ACC112 (cell line): ENCODE results near the gene WDR7.

Experiments used
- H2AFZ ChIP-seq: fragments of 200-600 bp; sonication (generic); one replicate; pipeline ENCODE4 v1.6.0; 2017; ENCODE audit warnings: antibody characterized with exemption, low read length; ENCODE audit not compliant: unreplicated experiment
- H3K27ac ChIP-seq: fragments of 200-600 bp; sonication (generic); 2 replicates; pipeline ENCODE4 v1.5.1; 2014; ENCODE audit warnings: low read depth, mild to moderate bottlenecking, antibody characterized with exemption, low read length, moderate library complexity
- H3K27me3 ChIP-seq: fragments of 200-600 bp; sonication (generic); 2 replicates; pipeline ENCODE4 v1.6.1; 2014; ENCODE audit warnings: mild to moderate bottlenecking, antibody characterized with exemption, low read length, moderate library complexity, mixed read lengths; ENCODE audit not compliant: insufficient read depth
- H3K36me3 ChIP-seq: fragments of 200-600 bp; sonication (generic); 2 replicates; pipeline ENCODE4 v1.6.1; 2016; ENCODE audit warnings: mild to moderate bottlenecking, antibody characterized with exemption, low read length, moderate library complexity, mixed read lengths; ENCODE audit not compliant: insufficient read depth
- H3K4me1 ChIP-seq: fragments of 200-600 bp; sonication (generic); one replicate; pipeline ENCODE4 v1.6.1; 2016; ENCODE audit warnings: low read length, mixed read lengths; ENCODE audit not compliant: insufficient read depth, unreplicated experiment, control insufficient read depth
- H3K4me3 ChIP-seq: fragments of 200-600 bp; sonication (generic); 2 replicates; pipeline ENCODE4 v1.5.1; 2014; ENCODE audit warnings: mild to moderate bottlenecking, low read depth, low read length
- H3K79me2 ChIP-seq: fragments of 200-600 bp; sonication (generic); one replicate; pipeline ENCODE4 v1.6.0; 2016; ENCODE audit warnings: low read length; ENCODE audit not compliant: control insufficient read depth, unreplicated experiment, insufficient read depth

Gene WDR7

DNA sequence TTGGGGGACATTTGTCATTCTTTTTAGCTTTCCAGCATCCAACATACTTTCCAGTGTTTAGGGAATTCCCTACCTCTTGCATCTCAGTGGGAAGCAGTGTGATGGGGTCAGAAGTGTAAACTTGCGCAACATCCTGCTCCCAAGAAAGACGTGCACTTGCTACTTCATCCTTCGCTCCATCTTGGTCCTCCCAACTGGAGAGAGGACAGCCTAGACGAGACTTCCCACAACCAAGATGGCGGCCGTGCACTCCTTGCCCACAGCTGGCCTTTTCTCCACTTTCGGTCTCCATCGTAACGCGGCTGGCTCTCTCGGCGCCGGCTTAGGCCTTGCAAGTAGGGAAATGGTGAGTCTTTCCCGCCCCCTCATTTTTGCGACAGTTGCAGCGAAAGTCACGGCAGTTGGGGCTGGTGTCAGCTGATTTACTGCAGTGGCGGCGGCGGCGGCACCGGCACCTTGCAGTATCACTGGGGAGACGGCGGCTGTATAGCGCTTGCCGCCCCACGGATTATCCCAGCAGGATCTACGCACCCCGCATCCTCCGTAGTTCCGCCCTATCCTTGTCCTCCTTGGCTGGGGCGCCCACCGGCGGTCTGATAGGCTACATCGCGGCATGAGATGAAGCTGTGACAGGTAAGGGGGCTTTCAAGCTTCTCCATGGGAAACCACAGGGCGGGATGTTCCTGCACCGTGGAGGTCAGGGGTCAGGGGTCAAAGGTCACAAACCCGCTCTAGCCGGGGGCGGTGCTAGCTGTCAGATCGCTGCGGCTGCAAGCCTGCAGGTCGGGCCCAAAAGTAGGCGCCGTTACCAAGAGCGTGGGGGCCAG lies at the start of gene WDR7:
WDR7 (plus strand) TSS at position 416 of the 827 bp plus-strand sequence. CDS start 21,157 bp downstream, outside the sequence.
- peak within 1 kb of the TSS; percentile 88 for H3K4me3 ChIP-seq
- peaks cover 40% of the 10 kb centered on the region for H3K79me2 ChIP-seq
- no peaks in the 10 kb centered on the region for H3K27me3 ChIP-seq
- H3K4me1 ChIP-seq: peaks cover 7% of the 10 kb centered on the region
- H3K36me3 ChIP-seq: no peaks in the 10 kb centered on the region
- H2AFZ ChIP-seq: peak within 1 kb of the TSS; percentile 93
- peak within 1 kb of the TSS; percentile 52 for H3K27ac ChIP-seq

- Histone ChIP-seq H3K4me1 (no peaks in the 10 kb centered on the region), H2AFZ (no peak overlapping the region), H3K27ac (no peak overlapping the region), H3K27me3 (no peaks in the 10 kb centered on the region), H3K36me3 (peaks cover 24% of the 10 kb centered on the region; the same call in 1 of the 2 replicates), H3K79me2 (no peaks in the 10 kb centered on the region), H3K4me3 (no peak overlapping the region)
Observed at GRCh38 chr18:56606618-56607017, 44.5 kb upstream of the WDR7 start.

DNA sequence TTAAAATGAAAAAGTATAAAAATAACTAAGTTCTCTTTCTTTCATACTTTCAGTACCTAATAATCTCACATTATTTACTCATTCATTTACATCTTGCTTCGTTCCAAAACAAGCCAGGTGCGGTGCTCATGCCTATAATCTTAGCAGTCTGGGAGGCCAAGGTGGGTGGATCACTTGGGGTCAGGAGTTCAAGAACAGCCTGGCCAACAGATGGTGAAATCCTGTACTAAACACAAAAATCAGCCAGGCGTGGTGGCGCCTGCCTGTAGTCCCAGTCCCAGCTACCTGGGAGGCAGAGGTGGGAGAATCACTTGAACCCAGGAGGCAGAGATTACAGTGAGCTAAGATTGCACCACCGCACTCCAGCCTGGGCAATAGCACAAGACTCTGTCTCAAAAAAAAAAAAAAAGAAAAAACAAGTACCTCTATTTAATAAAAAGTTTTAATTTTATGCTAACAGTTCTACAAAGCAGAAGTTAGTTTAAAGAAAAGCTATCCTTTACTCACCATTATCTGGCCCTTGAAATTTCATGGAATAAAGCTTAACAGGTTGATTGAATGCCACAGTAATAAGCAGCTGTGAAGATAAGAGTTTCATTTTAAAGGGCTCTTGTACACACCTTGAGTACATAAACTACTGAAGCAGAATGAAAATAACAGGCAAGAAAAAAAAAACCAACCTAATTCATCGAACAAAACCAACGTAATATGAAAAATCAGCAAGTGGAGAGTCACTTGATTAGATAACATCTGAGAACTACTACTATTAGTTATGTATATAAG lies 35.2 kb upstream of the WDR7 start:
- Histone ChIP-seq H3K27me3 (no peaks in the 10 kb centered on the region), H3K27ac (no peak overlapping the region), H3K4me3 (no peak overlapping the region), H3K79me2 (peaks cover 8% of the 10 kb centered on the region), H3K4me1 (no peaks in the 10 kb centered on the region), H3K36me3 (peaks cover 31% of the 10 kb centered on the region), H2AFZ (no peak overlapping the region)

GRCh38 chr18:56627991-56628390 lies 23.2 kb upstream of the WDR7 start:
- peaks cover 87% of the 10 kb centered on the region for H3K79me2 ChIP-seq
- no peak overlapping the region for H3K27ac ChIP-seq

GRCh38 chr18:56632070-56633022 lies 18.8 kb upstream of the WDR7 start:
- peaks cover 98% of the 10 kb centered on the region for H3K79me2 ChIP-seq
- no peaks in the 10 kb centered on the region for H3K36me3 ChIP-seq
- no peak overlapping the region for H3K4me3 ChIP-seq
- H3K27me3 ChIP-seq: no peaks in the 10 kb centered on the region
- peaks cover 34% of the 10 kb centered on the region for H3K4me1 ChIP-seq
- H3K27ac ChIP-seq: no peak overlapping the region
- no peak overlapping the region for H2AFZ ChIP-seq

More at GRCh38 chr18:56627991-56628390, 23.2 kb upstream of the WDR7 start:
- Histone ChIP-seq H3K4me3 (no peak overlapping the region), H3K4me1 (peaks cover 14% of the 10 kb centered on the region), H2AFZ (no peak overlapping the region), H3K36me3 (peaks cover 8% of the 10 kb centered on the region; the same call in 1 of the 2 replicates), H3K27me3 (no peaks in the 10 kb centered on the region)

DNA sequence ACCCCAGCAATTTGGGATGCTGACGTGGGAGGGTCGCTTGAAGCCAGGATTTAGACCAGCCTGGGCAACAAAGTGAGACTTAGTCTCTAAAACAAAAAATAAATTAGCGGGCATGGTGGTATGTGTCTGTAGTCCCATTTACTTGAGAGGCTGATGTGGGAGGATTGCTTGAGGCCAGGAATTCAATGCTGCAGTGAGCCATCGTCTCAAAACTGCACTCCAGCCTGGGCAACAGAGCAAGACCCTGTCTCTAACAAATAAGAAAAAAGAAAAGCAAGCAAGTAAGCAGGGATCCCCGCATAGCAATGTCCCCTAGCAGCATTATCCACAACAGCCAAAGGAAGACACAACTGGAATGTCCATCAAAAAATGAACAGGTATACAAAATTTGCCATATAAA lies 16.2 kb upstream of the WDR7 start:
- Histone ChIP-seq H3K4me1 (peaks cover 23% of the 10 kb centered on the region), H2AFZ (no peak overlapping the region), H3K79me2 (peaks cover 82% of the 10 kb centered on the region), H3K27me3 (no peaks in the 10 kb centered on the region), H3K27ac (no peak overlapping the region), H3K4me3 (peak overlapping the region; percentile 99), H3K36me3 (no peaks in the 10 kb centered on the region)

DNA sequence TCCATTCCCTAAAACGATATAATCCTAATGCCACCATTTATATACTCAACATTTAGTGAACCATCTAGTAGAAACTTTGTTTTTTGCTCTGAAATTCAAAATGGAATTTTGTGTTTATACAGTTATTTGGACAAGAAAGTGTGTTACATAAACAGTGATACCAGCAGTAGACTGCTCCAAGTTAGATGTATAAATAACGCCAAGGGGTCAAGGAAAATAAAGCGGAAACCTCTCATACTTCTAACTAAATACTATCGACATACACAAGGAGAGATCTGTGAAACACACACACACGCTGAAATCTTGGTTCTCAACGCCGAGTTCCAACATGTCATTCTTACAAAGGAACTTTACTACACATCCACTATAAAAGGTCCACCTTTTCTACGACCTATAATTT lies 14.0 kb upstream of the WDR7 start:
- peak overlapping the region; percentile 36 for H2AFZ ChIP-seq
- peak overlapping the region; percentile 99 for H3K4me3 ChIP-seq
- no peaks in the 10 kb centered on the region for H3K36me3 ChIP-seq
- H3K27ac ChIP-seq: peak overlapping the region; percentile 94
- H3K4me1 ChIP-seq: peaks cover 35% of the 10 kb centered on the region
- H3K27me3 ChIP-seq: no peaks in the 10 kb centered on the region
- peaks cover 60% of the 10 kb centered on the region for H3K79me2 ChIP-seq

DNA sequence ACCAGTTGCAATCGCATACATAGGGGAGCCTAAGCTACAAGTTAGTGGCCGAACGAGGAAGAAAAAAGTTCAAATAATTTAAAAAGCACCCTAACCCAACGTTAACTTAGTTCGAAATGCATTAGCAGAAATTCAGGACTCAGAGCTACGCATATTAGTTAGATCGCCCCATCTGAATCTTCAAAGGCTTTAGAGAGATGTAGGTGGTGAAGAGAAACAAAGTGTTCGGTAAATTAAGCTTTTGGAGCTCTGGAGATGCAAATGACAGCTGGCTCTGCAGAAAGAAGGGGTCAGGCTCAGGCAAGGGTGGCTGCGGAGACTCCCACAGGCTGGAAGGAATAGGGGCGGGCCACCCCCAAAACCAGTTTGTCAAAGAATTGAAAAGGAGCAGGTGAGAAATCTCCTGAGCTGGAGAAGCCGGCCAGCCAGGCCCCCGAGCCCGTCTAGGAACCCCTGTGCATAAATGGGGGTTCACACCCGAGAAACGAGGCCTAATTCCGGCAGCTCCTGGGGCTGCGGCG lies 13.4 kb upstream of the WDR7 start:
- no peaks in the 10 kb centered on the region for H3K36me3 ChIP-seq
- peak overlapping the region; percentile 94 for H3K27ac ChIP-seq
- peaks cover 54% of the 10 kb centered on the region for H3K79me2 ChIP-seq
- no peaks in the 10 kb centered on the region for H3K27me3 ChIP-seq
- peak overlapping the region; percentile 36 for H2AFZ ChIP-seq
- peak overlapping the region; percentile 99 for H3K4me3 ChIP-seq
- H3K4me1 ChIP-seq: peaks cover 36% of the 10 kb centered on the region

- Histone ChIP-seq H3K36me3 (no peaks in the 10 kb centered on the region), H3K27me3 (no peaks in the 10 kb centered on the region), H3K4me1 (peaks cover 36% of the 10 kb centered on the region), H3K4me3 (peak within 1 kb of the TSS; percentile 99), H3K79me2 (peaks cover 49% of the 10 kb centered on the region), H3K27ac (peak within 1 kb of the TSS; percentile 94), H2AFZ (peak within 1 kb of the TSS; percentile 98)
Observed at GRCh38 chr18:56638232-56639103, 12.7 kb upstream of the WDR7 start, which contains the start of gene TXNL1. Gene TXNL1 (minus strand): TSS chr18:56638592. CDS start chr18:56638440, 152 bp downstream.
